Ishikawa (cell line): Measurements from ENCODE around the gene GEMIN4.

Experiments
- CEBPB ChIP-seq: IDR thresholded peaks from 2 replicates; pipeline ENCODE4 v1.6.1; 2012
- EGR1 ChIP-seq: IDR thresholded peaks from 2 replicates; pipeline ENCODE4 v1.6.1; 2012
- TEAD4 ChIP-seq: IDR thresholded peaks from 2 replicates; pipeline ENCODE4 v1.6.1; 2012

DNA sequence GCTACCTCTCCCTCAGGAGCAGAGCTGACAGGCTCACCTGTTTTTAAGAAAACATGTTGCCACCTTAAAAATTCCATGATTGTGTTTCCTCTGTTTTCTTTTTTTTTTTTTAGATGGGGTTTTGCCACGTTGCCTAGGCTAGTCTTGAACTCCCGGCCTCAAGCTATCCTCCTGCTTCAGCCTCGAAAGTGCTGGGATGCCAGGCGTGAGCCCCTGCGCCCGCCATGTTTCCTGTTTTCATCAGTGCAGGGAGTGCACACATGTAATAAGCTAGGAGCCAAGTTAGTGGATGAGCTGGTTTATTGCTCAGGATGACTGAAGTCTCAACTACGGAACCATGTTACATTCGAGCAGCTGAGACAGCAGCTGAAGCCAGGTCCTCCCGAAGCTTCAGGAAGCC lies 43.7 kb upstream of the GEMIN4 start:
- TF ChIP-seq CEBPB (no peak), EGR1 (no peak), TEAD4 (no peak)
